ENCODE measurements around the gene NPFF. TPM values are rescaled to one million over a fixed set of nuclear protein-coding genes. Genes with fewer than 3 reads are reported as not detected.

Gene NPFF
- polyA plus RNA-seq, 2 donors: 0.12 TPM; not detected in 1

DNA sequence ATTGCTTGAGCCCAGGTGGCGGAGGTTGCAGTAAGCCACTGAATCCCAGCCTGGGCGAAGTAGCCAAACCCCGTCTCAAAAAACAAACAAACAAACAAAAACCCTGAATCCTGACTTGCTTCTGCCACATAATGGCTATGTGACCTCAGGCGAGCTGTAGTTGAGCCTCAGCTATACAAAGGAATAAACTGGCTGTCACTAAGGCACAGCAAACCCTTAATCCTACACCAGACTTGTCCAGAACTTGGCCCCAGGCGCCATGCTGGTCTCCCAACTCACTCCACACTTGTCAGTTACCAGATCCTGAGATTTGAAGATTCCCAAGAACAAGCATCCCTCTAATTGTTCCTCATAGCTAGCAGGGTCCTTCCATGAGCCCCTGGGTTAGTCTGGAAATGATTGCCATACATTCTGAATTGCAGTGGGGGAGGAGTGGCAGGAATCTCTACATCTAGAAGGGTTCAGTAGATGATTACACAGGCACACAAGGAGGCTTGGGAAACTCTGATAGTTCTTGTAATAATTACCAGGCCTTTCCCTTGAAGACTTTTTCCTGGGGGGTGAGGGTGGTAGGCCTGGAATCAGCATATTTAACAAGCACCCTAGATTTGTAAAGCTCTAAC lies 17.9 kb downstream of the NPFF start:
- H3K4me3 ChIP-seq (ENCODE audit: low read depth in 1 of 2, low read length in 2 of 2): no peak overlapping the region
- H3K27ac ChIP-seq (ENCODE audit: low read depth in 2 of 2, low read length in 1 of 2): no peak overlapping the region
- H3K27me3 ChIP-seq (ENCODE audit: control insufficient read depth in 1 of 2, insufficient read depth in 2 of 2, low read length in 2 of 2): no peaks in the 10 kb centered on the region
- peaks cover 6 to 12% of the 10 kb centered on the region in 2 donors for H3K36me3 ChIP-seq (ENCODE audit: control insufficient read depth in 2 of 2, insufficient read depth in 2 of 2, low read length in 1 of 2)
- WGBS, 2 donors: 87 to 92% methylated on average over 5 of the region's 5 CpGs
- H3K4me1 ChIP-seq (ENCODE audit: control insufficient read depth in 2 of 2, insufficient read depth in 2 of 2, low read length in 1 of 2): peaks cover 0 to 8% of the 10 kb centered on the region in 2 donors
- no peaks in the 10 kb centered on the region for H3K9me3 ChIP-seq (ENCODE audit: control insufficient read depth in 2 of 2, insufficient read depth in 1 of 2, low read depth in 1 of 2, low read length in 1 of 2)

DNA sequence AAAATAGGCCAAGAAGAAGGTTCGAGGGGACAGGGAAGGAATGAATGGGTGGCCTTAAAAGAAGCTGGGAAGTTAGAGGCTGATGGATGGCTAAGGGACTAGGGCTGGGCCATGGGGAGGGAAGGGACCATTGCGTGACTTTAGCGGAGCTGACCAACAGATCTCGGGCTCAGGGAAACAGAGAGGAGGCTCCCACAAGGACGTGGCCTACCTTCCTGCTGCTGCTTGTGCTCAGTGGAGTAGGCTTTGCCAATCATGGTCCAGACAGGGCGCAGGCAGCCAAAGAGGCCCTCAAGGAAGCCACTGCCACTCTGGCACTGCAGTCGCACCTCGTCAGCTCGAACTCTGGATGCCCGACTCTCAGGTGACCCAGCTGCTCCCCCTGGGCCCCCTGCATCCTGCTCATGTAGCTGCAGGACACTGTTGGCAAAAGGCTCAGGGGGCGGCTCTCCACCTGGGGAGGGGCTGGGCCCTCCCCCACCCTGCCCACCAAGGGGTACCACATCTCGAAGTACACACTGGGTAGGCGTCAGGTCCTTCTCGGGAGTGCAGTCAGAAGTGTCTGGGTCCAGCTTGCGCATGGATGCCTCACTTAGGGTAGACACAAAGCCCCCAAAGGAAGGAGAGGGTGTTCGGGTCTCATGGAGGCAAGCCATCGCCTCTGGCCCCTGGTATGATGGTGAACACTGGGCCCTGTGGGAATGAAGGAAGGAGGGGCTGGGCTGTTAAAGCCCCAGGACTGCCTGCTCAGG lies 20.4 kb downstream of the NPFF start:
- Histone ChIP-seq H3K9me3 (ENCODE audit: control insufficient read depth in 2 of 2, insufficient read depth in 1 of 2, low read depth in 1 of 2, low read length in 1 of 2) (no peaks in the 10 kb centered on the region), H3K4me1 (ENCODE audit: control insufficient read depth in 2 of 2, insufficient read depth in 2 of 2, low read length in 1 of 2) (peaks cover 5 to 14% of the 10 kb centered on the region in 2 donors), H3K36me3 (ENCODE audit: control insufficient read depth in 2 of 2, insufficient read depth in 2 of 2, low read length in 1 of 2) (peaks cover 6 to 14% of the 10 kb centered on the region in 2 donors), H3K27ac (ENCODE audit: low read depth in 2 of 2, low read length in 1 of 2) (no peak overlapping the region), H3K4me3 (ENCODE audit: low read depth in 1 of 2, low read length in 2 of 2) (no peak overlapping the region), H3K27me3 (ENCODE audit: control insufficient read depth in 1 of 2, insufficient read depth in 2 of 2, low read length in 2 of 2) (no peaks in the 10 kb centered on the region)
- 82 to 84% methylated on average over 17 of the region's 17 CpGs for WGBS, 2 donors

DNA sequence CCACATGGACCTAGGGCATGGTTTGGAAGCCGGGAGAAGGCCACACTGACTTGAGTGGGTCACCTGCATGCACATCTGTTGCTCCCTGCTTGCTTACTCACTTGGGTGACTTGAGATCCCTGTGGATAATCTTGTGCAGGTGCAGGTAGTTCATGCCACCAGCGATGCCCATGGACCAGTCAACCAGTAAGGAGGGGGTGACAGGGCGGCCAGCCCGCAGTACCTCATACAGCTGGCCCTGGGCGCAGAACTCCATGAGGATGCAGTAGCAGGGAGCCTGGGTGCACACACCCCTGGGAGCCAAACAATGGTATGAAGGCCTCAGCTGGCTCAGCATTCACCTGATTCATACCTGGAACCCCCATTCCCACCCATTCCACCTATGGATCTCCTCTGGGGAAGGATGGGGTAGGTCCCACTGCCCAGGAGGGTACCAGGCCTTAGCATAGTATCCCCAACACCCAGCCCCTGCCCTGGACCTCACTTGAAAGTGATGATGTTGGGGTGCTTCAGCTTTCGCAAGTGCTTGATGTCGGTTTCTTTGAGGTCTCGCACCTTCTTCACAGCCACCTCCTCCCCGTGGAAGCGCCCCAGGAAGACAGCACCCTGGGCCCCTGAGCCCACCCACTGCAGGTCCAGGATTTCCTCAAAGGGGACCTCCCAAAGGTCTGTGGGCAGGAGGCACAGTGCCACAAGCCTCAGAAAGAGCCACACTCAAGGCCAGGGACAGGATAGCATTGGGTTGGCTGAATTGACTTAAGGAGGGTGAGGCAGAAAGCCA lies 21.1 kb downstream of the NPFF start:
- Histone ChIP-seq H3K36me3 (ENCODE audit: control insufficient read depth in 2 of 2, insufficient read depth in 2 of 2, low read length in 1 of 2) (peaks cover 6 to 16% of the 10 kb centered on the region in 2 donors), H3K27ac (ENCODE audit: low read depth in 2 of 2, low read length in 1 of 2) (no peak overlapping the region)

DNA sequence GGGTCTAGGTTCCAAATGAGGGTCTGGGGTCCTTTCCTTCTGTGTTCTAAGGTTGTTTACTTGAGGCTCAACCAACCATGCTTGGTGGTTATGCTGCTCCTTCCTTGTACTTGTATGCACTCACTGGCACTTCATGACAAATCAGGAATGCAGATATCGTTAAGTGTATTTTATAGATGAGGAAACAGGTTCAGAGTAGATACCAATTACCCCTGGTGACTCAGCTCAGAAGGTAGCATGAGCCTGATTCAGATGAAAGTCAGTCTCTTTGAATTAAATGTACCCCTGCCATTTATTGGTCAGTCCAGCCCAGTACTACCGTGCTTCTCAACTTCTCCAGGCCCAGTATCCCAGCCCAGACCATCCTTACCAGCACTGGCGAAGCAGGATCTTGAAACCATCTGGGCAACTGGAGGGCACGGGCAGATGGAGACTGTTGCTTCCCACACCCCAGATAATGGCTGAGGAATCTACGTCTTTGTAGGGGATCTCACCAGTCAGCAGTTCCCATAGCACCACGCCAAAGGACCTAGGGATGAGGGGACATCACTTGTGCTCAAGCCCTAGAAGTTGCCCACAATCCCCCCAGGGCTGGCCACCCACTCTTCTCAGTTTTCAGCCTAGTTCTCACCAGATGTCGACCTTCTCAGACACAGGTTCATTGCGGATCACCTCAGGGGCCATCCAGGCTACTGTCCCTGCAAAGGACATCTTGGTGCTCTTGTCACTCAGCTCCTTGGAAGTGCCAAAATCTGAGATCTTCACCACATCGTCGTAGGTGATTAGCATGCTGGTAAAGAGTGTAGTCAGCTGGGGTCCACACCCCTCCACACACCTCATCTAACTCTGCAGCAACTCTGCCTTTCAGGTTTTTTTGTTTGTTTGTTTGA lies 22.4 kb downstream of the NPFF start:
- WGBS, 2 donors: 85 to 89% methylated on average over 10 of the region's 10 CpGs
- no peaks in the 10 kb centered on the region for H3K9me3 ChIP-seq (ENCODE audit: control insufficient read depth in 2 of 2, insufficient read depth in 1 of 2, low read depth in 1 of 2, low read length in 1 of 2)
- H3K27ac ChIP-seq (ENCODE audit: low read depth in 2 of 2, low read length in 1 of 2): no peak overlapping the region
- H3K4me3 ChIP-seq (ENCODE audit: low read depth in 1 of 2, low read length in 2 of 2): no peak overlapping the region
- H3K36me3 ChIP-seq (ENCODE audit: control insufficient read depth in 2 of 2, insufficient read depth in 2 of 2, low read length in 1 of 2): peaks cover 6 to 17% of the 10 kb centered on the region in 2 donors
- H3K4me1 ChIP-seq (ENCODE audit: control insufficient read depth in 2 of 2, insufficient read depth in 2 of 2, low read length in 1 of 2): peaks cover 7 to 14% of the 10 kb centered on the region in 2 donors
- no peaks in the 10 kb centered on the region for H3K27me3 ChIP-seq (ENCODE audit: control insufficient read depth in 1 of 2, insufficient read depth in 2 of 2, low read length in 2 of 2)

More for the DNA sequence above, 21.1 kb downstream of the NPFF start:
- Histone ChIP-seq H3K9me3 (ENCODE audit: control insufficient read depth in 2 of 2, insufficient read depth in 1 of 2, low read depth in 1 of 2, low read length in 1 of 2) (no peaks in the 10 kb centered on the region), H3K27me3 (ENCODE audit: control insufficient read depth in 1 of 2, insufficient read depth in 2 of 2, low read length in 2 of 2) (no peaks in the 10 kb centered on the region), H3K4me1 (ENCODE audit: control insufficient read depth in 2 of 2, insufficient read depth in 2 of 2, low read length in 1 of 2) (peaks cover 5 to 14% of the 10 kb centered on the region in 2 donors), H3K4me3 (ENCODE audit: low read depth in 1 of 2, low read length in 2 of 2) (no peak overlapping the region)
- 94 to 95% methylated on average over 10 of the region's 10 CpGs for WGBS, 2 donors

DNA sequence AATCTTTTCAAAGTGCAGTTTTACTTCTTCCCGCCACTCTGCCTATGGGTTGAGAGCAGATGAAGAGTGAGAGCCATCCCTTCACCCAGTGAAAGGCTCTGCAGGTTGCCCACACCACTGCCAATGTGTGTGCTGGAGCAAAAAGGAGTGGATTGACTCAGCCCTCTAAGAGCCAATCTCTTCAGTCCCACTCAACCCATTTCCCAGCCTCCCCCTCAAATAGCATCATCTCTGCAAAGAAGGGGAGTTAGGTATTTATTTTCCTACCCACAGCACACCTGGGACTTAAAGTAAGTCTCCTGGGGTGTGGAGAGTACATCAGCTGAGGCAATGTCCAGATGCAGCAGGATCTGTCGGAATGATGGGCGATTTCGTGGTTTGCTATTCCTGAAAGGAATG lies 23.3 kb downstream of the NPFF start:
- no peaks in the 10 kb centered on the region for H3K9me3 ChIP-seq (ENCODE audit: control insufficient read depth in 2 of 2, insufficient read depth in 1 of 2, low read depth in 1 of 2, low read length in 1 of 2)
- H3K4me3 ChIP-seq (ENCODE audit: low read depth in 1 of 2, low read length in 2 of 2): no peak overlapping the region
- whole genome bisulfite sequencing, 2 donors: 84 to 92% methylated on average over 4 of the region's 4 CpGs
- H3K36me3 ChIP-seq (ENCODE audit: control insufficient read depth in 2 of 2, insufficient read depth in 2 of 2, low read length in 1 of 2): peaks cover 8 to 21% of the 10 kb centered on the region in 2 donors
- no peaks in the 10 kb centered on the region for H3K27me3 ChIP-seq (ENCODE audit: control insufficient read depth in 1 of 2, insufficient read depth in 2 of 2, low read length in 2 of 2)
- no peak overlapping the region for H3K27ac ChIP-seq (ENCODE audit: low read depth in 2 of 2, low read length in 1 of 2)
- H3K4me1 ChIP-seq (ENCODE audit: control insufficient read depth in 2 of 2, insufficient read depth in 2 of 2, low read length in 1 of 2): peaks cover 7 to 14% of the 10 kb centered on the region in 2 donors

DNA sequence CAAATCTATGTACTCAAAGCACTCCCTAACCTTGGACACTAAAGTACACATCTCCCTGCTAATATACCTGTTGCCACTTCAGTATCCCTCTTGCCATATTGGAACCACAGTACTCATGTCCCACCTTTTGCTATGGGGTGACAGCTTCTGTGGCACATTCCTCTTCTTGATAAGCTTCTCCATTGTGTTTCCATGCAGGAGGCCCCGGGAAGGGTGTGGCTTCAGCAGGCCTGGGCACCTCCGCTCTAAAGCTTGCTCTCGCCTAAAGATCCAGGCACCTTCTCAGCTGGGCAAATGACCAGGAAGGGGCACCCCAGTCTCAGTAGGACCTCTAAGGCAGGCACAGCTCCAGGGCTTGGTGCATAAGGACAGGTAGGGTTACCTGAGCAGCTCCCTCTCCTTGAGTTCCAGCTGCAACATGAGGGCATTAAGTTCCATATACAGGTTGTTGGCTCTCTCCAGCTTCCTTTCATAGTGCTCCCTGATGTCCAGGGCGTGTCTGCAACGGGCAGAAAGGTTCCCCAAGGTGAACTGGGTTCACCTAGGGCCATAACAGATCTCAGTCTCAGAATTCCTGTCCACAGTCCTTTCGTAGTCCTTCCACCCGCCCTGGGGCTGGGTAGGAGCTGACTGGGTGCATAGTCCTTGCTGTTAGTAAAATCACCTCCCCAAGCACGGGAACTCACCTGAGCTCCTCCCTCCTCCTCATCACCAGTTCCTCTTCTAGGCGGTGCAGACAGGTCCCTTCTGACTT lies 23.9 kb downstream of the NPFF start:
- Histone ChIP-seq H3K9me3 (ENCODE audit: control insufficient read depth in 2 of 2, insufficient read depth in 1 of 2, low read depth in 1 of 2, low read length in 1 of 2) (no peaks in the 10 kb centered on the region), H3K27me3 (ENCODE audit: control insufficient read depth in 1 of 2, insufficient read depth in 2 of 2, low read length in 2 of 2) (no peaks in the 10 kb centered on the region), H3K4me1 (ENCODE audit: control insufficient read depth in 2 of 2, insufficient read depth in 2 of 2, low read length in 1 of 2) (peaks cover 7 to 14% of the 10 kb centered on the region in 2 donors), H3K27ac (ENCODE audit: low read depth in 2 of 2, low read length in 1 of 2) (peak overlapping the region; percentile 27 to 54), H3K4me3 (ENCODE audit: low read depth in 1 of 2, low read length in 2 of 2) (no peak overlapping the region), H3K36me3 (ENCODE audit: control insufficient read depth in 2 of 2, insufficient read depth in 2 of 2, low read length in 1 of 2) (peaks cover 8 to 23% of the 10 kb centered on the region in 2 donors)
- WGBS, 2 donors: 54 to 58% methylated on average over 9 of the region's 9 CpGs

DNA sequence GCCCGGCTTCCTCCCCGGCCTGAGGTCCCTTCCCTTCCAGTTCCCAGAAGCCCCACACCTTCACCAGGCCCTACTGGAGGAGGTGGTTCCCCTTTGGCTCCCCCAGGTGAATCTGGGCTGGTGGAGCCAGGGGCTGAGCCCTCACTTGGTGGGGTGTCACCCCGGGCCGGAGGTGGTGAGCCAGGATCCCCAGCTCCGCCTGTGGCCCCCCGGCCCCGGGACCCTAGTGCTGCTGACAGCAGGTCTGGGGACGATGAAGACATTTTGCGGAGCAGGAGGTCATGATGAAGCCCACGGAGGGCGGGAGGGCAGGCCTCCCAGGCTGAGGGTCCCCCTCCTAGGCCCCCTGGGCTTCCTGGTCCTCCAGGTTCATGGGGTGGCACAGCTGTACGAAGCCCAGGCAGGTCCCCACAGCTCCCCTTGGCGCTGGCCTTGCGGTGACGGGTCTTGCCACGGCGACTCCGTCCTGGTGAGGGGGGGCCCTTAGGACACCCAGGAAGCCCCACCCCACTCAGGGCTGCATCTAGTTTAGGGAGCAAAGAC lies 24.6 kb downstream of the NPFF start:
- Histone ChIP-seq H3K27me3 (ENCODE audit: control insufficient read depth in 1 of 2, insufficient read depth in 2 of 2, low read length in 2 of 2) (no peaks in the 10 kb centered on the region), H3K4me3 (ENCODE audit: low read depth in 1 of 2, low read length in 2 of 2) (no peak overlapping the region), H3K36me3 (ENCODE audit: control insufficient read depth in 2 of 2, insufficient read depth in 2 of 2, low read length in 1 of 2) (peaks cover 8 to 23% of the 10 kb centered on the region in 2 donors), H3K4me1 (ENCODE audit: control insufficient read depth in 2 of 2, insufficient read depth in 2 of 2, low read length in 1 of 2) (peaks cover 7 to 14% of the 10 kb centered on the region in 2 donors), H3K27ac (ENCODE audit: low read depth in 2 of 2, low read length in 1 of 2) (peak overlapping the region; percentile 54 to 73), H3K9me3 (ENCODE audit: control insufficient read depth in 2 of 2, insufficient read depth in 1 of 2, low read depth in 1 of 2, low read length in 1 of 2) (no peaks in the 10 kb centered on the region)
- WGBS, 2 donors: 59 to 75% methylated on average over 18 of the region's 18 CpGs

DNA sequence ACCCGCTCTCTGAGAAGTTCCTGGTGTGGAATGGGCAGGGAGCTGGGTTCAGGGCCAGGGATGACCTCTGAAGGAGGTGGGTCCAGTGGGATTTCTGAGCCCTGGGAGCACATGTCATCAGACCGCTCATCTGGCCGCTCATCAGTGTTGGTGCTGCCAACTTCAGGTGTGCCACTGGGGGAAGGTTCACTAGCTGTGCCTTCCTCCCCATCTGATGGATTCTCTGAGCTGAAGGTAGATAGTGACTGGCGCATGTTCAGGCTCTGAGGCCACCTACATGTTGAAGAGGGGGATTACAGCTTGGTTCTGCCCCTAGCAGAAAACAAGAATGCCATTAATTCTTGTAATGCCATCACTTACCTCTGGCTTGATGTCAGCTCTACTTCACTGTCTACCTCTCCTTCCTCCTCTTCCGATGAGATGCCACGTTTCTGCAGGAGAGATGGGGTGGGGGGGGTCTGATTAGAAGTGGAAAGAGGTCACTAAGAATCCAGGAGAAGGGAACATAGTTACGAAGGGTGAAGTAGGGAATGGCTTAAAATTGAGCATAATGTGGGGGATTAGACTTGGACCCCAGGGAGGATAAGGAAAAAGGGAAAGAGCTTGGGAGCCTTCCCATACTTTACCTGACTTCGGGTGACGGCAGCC lies 25.2 kb downstream of the NPFF start:
- no peaks in the 10 kb centered on the region for H3K27me3 ChIP-seq (ENCODE audit: control insufficient read depth in 1 of 2, insufficient read depth in 2 of 2, low read length in 2 of 2)
- 68 to 77% methylated on average over 9 of the region's 9 CpGs for WGBS, 2 donors
- peaks cover 8 to 23% of the 10 kb centered on the region in 2 donors for H3K36me3 ChIP-seq (ENCODE audit: control insufficient read depth in 2 of 2, insufficient read depth in 2 of 2, low read length in 1 of 2)
- H3K4me1 ChIP-seq (ENCODE audit: control insufficient read depth in 2 of 2, insufficient read depth in 2 of 2, low read length in 1 of 2): peaks cover 7 to 14% of the 10 kb centered on the region in 2 donors
- peak overlapping the region in 1 of 2 donors; percentile 73 for H3K27ac ChIP-seq (ENCODE audit: low read depth in 2 of 2, low read length in 1 of 2)
- no peak overlapping the region for H3K4me3 ChIP-seq (ENCODE audit: low read depth in 1 of 2, low read length in 2 of 2)
- no peaks in the 10 kb centered on the region for H3K9me3 ChIP-seq (ENCODE audit: control insufficient read depth in 2 of 2, insufficient read depth in 1 of 2, low read depth in 1 of 2, low read length in 1 of 2)
